H9 (cell line): ENCODE measurements around the gene HTT-AS. TPM values are rescaled to one million over a fixed set of nuclear protein-coding genes. Genes with fewer than 3 reads are reported as not detected.

Experiments used
- DNase-seq: peaks from one replicate; pipeline ENCODE4 v3.0.0-alpha.2; 2017
- H2AFZ ChIP-seq: one replicate; pipeline ENCODE4 v1.6.1; 2013; ENCODE audit warnings: mild to moderate bottlenecking, low read length, control low read depth, moderate library complexity
- H2AK5ac ChIP-seq: 2 replicates; pipeline ENCODE4 v1.6.1; 2013; ENCODE audit warnings: low read length, control low read depth, mixed read lengths; ENCODE audit not compliant: insufficient read length
- H2BK120ac ChIP-seq: one replicate; pipeline ENCODE4 v1.6.1; 2013; ENCODE audit warnings: low read depth, mild to moderate bottlenecking, low read length, control low read depth, inconsistent platforms; ENCODE audit not compliant: poor library complexity, severe bottlenecking
- H2BK12ac ChIP-seq: 2 replicates; pipeline ENCODE4 v1.6.1; 2013; ENCODE audit warnings: low read length, control low read depth, mixed read lengths, low read depth; ENCODE audit not compliant: insufficient read length
- H2BK15ac ChIP-seq: 2 replicates; pipeline ENCODE4 v1.6.1; 2013; ENCODE audit warnings: low read depth, low read length, control low read depth
- H2BK20ac ChIP-seq: one replicate; pipeline ENCODE4 v1.6.1; 2013; ENCODE audit warnings: low read depth, mild to moderate bottlenecking, low read length, control low read depth, inconsistent platforms; ENCODE audit not compliant: poor library complexity, severe bottlenecking
- H2BK5ac ChIP-seq: 2 replicates; pipeline ENCODE4 v1.6.1; 2013; ENCODE audit warnings: low read length, control low read depth, mixed read lengths; ENCODE audit not compliant: insufficient read length
- H3K14ac ChIP-seq: 2 replicates; pipeline ENCODE4 v1.6.1; 2013; ENCODE audit warnings: low read length, control low read depth; ENCODE audit not compliant: insufficient read depth
- H3K18ac ChIP-seq: 2 replicates; pipeline ENCODE4 v1.6.1; 2013; ENCODE audit warnings: low read depth, mild to moderate bottlenecking, mixed read lengths, low read length, control low read depth; ENCODE audit not compliant: insufficient read length
- H3K23ac ChIP-seq: 2 replicates; pipeline ENCODE4 v1.6.1; 2013; ENCODE audit warnings: low read length, control low read depth, mixed read lengths, low read depth; ENCODE audit not compliant: insufficient read length
- H3K23me2 ChIP-seq: 2 replicates; pipeline ENCODE4 v1.6.1; 2013; ENCODE audit warnings: low read depth, mild to moderate bottlenecking, mixed read lengths, low read length, control low read depth; ENCODE audit not compliant: insufficient read length, poor library complexity, severe bottlenecking
- H3K27ac ChIP-seq: 2 replicates; pipeline ENCODE4 v1.5.1; 2013; ENCODE audit warnings: low read length, control low read depth, mixed read lengths, low read depth; ENCODE audit not compliant: insufficient read length
- H3K27me3 ChIP-seq: 2 replicates; pipeline ENCODE4 v1.6.1; 2013; ENCODE audit warnings: low read length, control low read depth, inconsistent platforms; ENCODE audit not compliant: insufficient read depth
- H3K4ac ChIP-seq: 2 replicates; pipeline ENCODE4 v1.6.1; 2013; ENCODE audit warnings: low read depth, mild to moderate bottlenecking, control low read depth, inconsistent platforms, low read length, moderate library complexity
- H3K4me1 ChIP-seq: 2 replicates; pipeline ENCODE4 v1.6.1; 2013; ENCODE audit warnings: low read length, control low read depth, inconsistent platforms; ENCODE audit not compliant: insufficient read depth
- H3K4me2 ChIP-seq: 2 replicates; pipeline ENCODE4 v1.6.1; 2013; ENCODE audit warnings: low read length, control low read depth, mixed read lengths; ENCODE audit not compliant: insufficient read length, insufficient read depth
- H3K56ac ChIP-seq: 2 replicates; pipeline ENCODE4 v1.6.1; 2013; ENCODE audit warnings: low read depth, mild to moderate bottlenecking, mixed read lengths, low read length, control low read depth; ENCODE audit not compliant: insufficient read length
- H3K79me1 ChIP-seq: 2 replicates; pipeline ENCODE4 v1.6.1; 2013; ENCODE audit warnings: low read depth, mild to moderate bottlenecking, moderate library complexity, low read length, control low read depth, inconsistent platforms; ENCODE audit not compliant: insufficient read depth, poor library complexity, severe bottlenecking
- H3K79me2 ChIP-seq: 2 replicates; pipeline ENCODE4 v1.6.1; 2013; ENCODE audit warnings: low read length, control low read depth, inconsistent platforms; ENCODE audit not compliant: insufficient read depth
- H3K9ac ChIP-seq: 2 replicates; pipeline ENCODE4 v1.6.1; 2013; ENCODE audit warnings: low read length, control low read depth, mixed read lengths; ENCODE audit not compliant: insufficient read length; ENCODE audit errors: extremely low read depth
- H3K9me3 ChIP-seq: one replicate; pipeline ENCODE4 v1.6.1; 2013; ENCODE audit warnings: low read depth, low read length, inconsistent platforms; ENCODE audit not compliant: control insufficient read depth
- H3T11ph ChIP-seq: one replicate; pipeline ENCODE4 v1.6.1; 2013; ENCODE audit warnings: mild to moderate bottlenecking, low read length, control low read depth, inconsistent platforms
- H4K20me1 ChIP-seq: one replicate; pipeline ENCODE4 v1.6.1; 2013; ENCODE audit not compliant: control insufficient read depth, insufficient read length, insufficient read depth
- H4K5ac ChIP-seq: 2 replicates; pipeline ENCODE4 v1.6.1; 2013; ENCODE audit warnings: low read depth, mild to moderate bottlenecking, mixed read lengths, low read length, control low read depth; ENCODE audit not compliant: insufficient read length
- H4K8ac ChIP-seq: replicated peaks from 2 replicates; pipeline ENCODE4 v1.6.1; 2013; ENCODE audit warnings: low read length, control low read depth, mixed read lengths, low read depth; ENCODE audit not compliant: insufficient read length
- H4K91ac ChIP-seq: 2 replicates; pipeline ENCODE4 v1.6.1; 2013; ENCODE audit warnings: low read depth, mild to moderate bottlenecking, moderate library complexity, mixed read lengths, low read length, control low read depth; ENCODE audit not compliant: insufficient read length
- H3K27ac Mint-ChIP-seq, 3 experiments: 2 replicates in 2 of 3; 3 replicates in 1 of 3; pipeline ENCODE4 v1.8.0; 2020 to 2021; ENCODE audit warnings: mixed read lengths in 3 of 3, mild to moderate bottlenecking in 1 of 3, moderate library complexity in 1 of 3
- H3K27me3 Mint-ChIP-seq: 2 replicates; pipeline ENCODE4 v1.8.0; 2021; ENCODE audit warnings: low read depth, mild to moderate bottlenecking, moderate library complexity, mixed read lengths
- H3K36me3 Mint-ChIP-seq, 3 experiments: 2 replicates in 2 of 3; 3 replicates in 1 of 3; pipeline ENCODE4 v1.8.0; 2020 to 2021; ENCODE audit warnings: low read depth in 3 of 3, mixed read lengths in 3 of 3; ENCODE audit not compliant: insufficient read depth in 1 of 3
- H3K4me1 Mint-ChIP-seq, 2 experiments: 2 replicates each; pipeline ENCODE4 v1.8.0; 2020; ENCODE audit warnings: mixed read lengths in 2 of 2
- H3K4me3 Mint-ChIP-seq, 2 experiments: 2 replicates in 1 of 2; 3 replicates in 1 of 2; pipeline ENCODE4 v1.8.0; 2020 to 2021; ENCODE audit warnings: mild to moderate bottlenecking in 2 of 2, mixed read lengths in 2 of 2, moderate library complexity in 1 of 2
- H3K9me3 Mint-ChIP-seq, 2 experiments: 2 replicates in 1 of 2; 3 replicates in 1 of 2; pipeline ENCODE4 v1.8.0; 2020; ENCODE audit warnings: mild to moderate bottlenecking in 2 of 2, mixed read lengths in 2 of 2, moderate library complexity in 1 of 2
- CTCF ChIP-seq: fragments of 200-600 bp; sonication (generic); conservative IDR thresholded peaks from 3 replicates; pipeline ENCODE4 v1.8.0; 2021; ENCODE audit warnings: antibody characterized with exemption, mild to moderate bottlenecking
- WGBS: extraction: QIAGEN DNeasy Blood & Tissue Kit; methylation state at CpG from one replicate; pipeline ENCODE4 v1.1.7; 2013; ENCODE audit warnings: missing lambda C conversion rate, low lambda C conversion rate, mixed read lengths; ENCODE audit not compliant: insufficient read length; ENCODE audit errors: extremely low coverage; 5-methylcytosine and 5-hydroxymethylcytosine counted together
- total RNA-seq: library from RNA; stranded (reverse); gene quantifications from 2 replicates; pipeline ENCODE4 v1.2.1, GENCODE V29; 2021

Gene HTT-AS
- total RNA-seq, 1 experiment from 2014 or later, result not detected

DNA sequence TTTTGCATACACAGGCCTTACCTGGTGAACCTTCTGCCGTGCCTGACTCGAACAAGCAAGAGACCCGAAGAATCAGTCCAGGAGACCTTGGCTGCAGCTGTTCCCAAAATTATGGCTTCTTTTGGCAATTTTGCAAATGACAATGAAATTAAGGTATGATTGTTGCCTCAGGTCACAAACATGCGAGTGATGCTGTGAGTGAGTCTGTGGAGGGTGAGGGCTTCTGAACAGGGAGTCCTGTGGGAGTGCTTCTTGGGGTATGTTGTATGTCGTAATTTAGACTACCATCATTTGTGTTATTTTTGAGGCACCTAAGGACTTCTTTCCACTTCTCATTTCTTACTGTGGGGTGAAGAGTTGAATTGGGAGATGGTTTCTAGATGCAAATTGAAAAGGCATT is 32.9 kb upstream of the HTT-AS start:
- no peaks in the 10 kb centered on the region for H3K27me3 ChIP-seq
- H2BK15ac ChIP-seq, result no peak overlapping the region
- no peak overlapping the region for H3K23ac ChIP-seq
- H3K79me1 ChIP-seq, result no peaks in the 10 kb centered on the region
- H4K91ac ChIP-seq, result no peak overlapping the region
- Mint-ChIP-seq H3K27ac (no peak overlapping the region), H3K4me3 (no peak overlapping the region), H3K36me3 (peaks cover 52 to 76% (median 59%) of the 10 kb centered on the region in 3 experiments), H3K4me1 (peaks cover 13% of the 10 kb centered on the region in 2 experiments), H3K9me3 (peaks cover 0 to 3% of the 10 kb centered on the region in 2 experiments; a peak in 1 of 5 replicates), H3K27me3 (no peaks in the 10 kb centered on the region)
- no peak overlapping the region for H2BK20ac ChIP-seq
- WGBS, result no CpG with 5 or more reads among the region's 5 CpGs
- no peak overlapping the region for H3K18ac ChIP-seq
- H3K4ac ChIP-seq, result no peak overlapping the region
- H4K5ac ChIP-seq, result no peak overlapping the region
- no peak overlapping the region for H2BK12ac ChIP-seq
- H3K14ac ChIP-seq, result no peak overlapping the region
- no peak overlapping the region for H2BK5ac ChIP-seq
- no peak overlapping the region for H3K9ac ChIP-seq
- H3K56ac ChIP-seq, result no peak overlapping the region
- no peaks in the 10 kb centered on the region for H3K9me3 ChIP-seq
- no peak overlapping the region for H3T11ph ChIP-seq
- no peak overlapping the region for H3K4me2 ChIP-seq
- H3K27ac ChIP-seq, result no peak overlapping the region
- no peaks in the 10 kb centered on the region; the same call in 1 of the 2 replicates for H3K79me2 ChIP-seq
- no peak overlapping the region for H2BK120ac ChIP-seq
- H3K4me1 ChIP-seq, result 0 out of 2 replicates have a peak, but pooled peaks cover 3% of the 10 kb centered on the region
- H2AFZ ChIP-seq, result no peak overlapping the region
- no peak for DNase-seq
- no peak overlapping the region for H4K8ac ChIP-seq
- no peaks in the 10 kb centered on the region for H4K20me1 ChIP-seq
- no peak overlapping the region for H2AK5ac ChIP-seq
- H3K23me2 ChIP-seq, result no peaks in the 10 kb centered on the region
- TF ChIP-seq CTCF, result no peak
